Jurkat, Clone E6-1 (cell line): ENCODE data around the gene DLX6.
"Not testable (repeated sequence)": the region's sequence is repeated elsewhere in the genome, so short reads cannot be mapped to it uniquely, and the experiment has no call there.

Experiments
- DNase-seq: peaks from one replicate; pipeline ENCODE4 v3.0.0-alpha.2; 2011; ENCODE audit warnings: low read depth, low spot score
- H3K4me3 ChIP-seq: 2 replicates; pipeline ENCODE4 v1.5.1; 2011; ENCODE audit warnings: mild to moderate bottlenecking, low read length, control low read depth, moderate library complexity

Gene DLX6

GRCh38 chr7:97018791-97019531, 13.6 kb downstream of the DLX6 start:
- H3K4me3 ChIP-seq, result no peak overlapping the region
- no peak for DNase-seq

- DNase-seq, result no peak
- no peak overlapping the region for H3K4me3 ChIP-seq
Observed at GRCh38 chr7:97019710-97020225, 14.4 kb downstream of the DLX6 start.

GRCh38 chr7:97020601-97020995, 15.2 kb downstream of the DLX6 start:
- no peak for DNase-seq
- H3K4me3 ChIP-seq, result no peak overlapping the region

- no peak overlapping the region for H3K4me3 ChIP-seq
- DNase-seq, result no peak
Observed at GRCh38 chr7:97020996-97021746, 15.8 kb downstream of the DLX6 start.

GRCh38 chr7:97021747-97022490, 16.6 kb downstream of the DLX6 start:
- H3K4me3 ChIP-seq, result no peak overlapping the region
- DNase-seq, result no peak

- DNase-seq, result peak; percentile 73
- H3K4me3 ChIP-seq, result no peak overlapping the region
Observed at GRCh38 chr7:97022491-97023306, 17.3 kb downstream of the DLX6 start.

GRCh38 chr7:97024209-97025129, 19.1 kb downstream of the DLX6 start, which contains the start of gene DLX5:
TSS of gene DLX5 (minus strand) at chr7:97024831. CDS start at chr7:97024623, 208 bp downstream.
- DNase-seq, result no peak
- H3K4me3 ChIP-seq, result no peak within 1 kb of the TSS

- DNase-seq, result no peak
- no peak overlapping the region for H3K4me3 ChIP-seq
Observed at GRCh38 chr7:97025130-97025499, 19.8 kb downstream of the DLX6 start.

GRCh38 chr7:97025983-97026714, 20.8 kb downstream of the DLX6 start:
- H3K4me3 ChIP-seq, result no peak overlapping the region
- no peak for DNase-seq

GRCh38 chr7:97026715-97027426, 21.5 kb downstream of the DLX6 start:
- no peak overlapping the region for H3K4me3 ChIP-seq
- DNase-seq, result no peak

- H3K4me3 ChIP-seq, result no peak overlapping the region
- peak; percentile 52 for DNase-seq
Observed at GRCh38 chr7:97027427-97028234, 22.3 kb downstream of the DLX6 start.

GRCh38 chr7:97034213-97034852, 29.0 kb downstream of the DLX6 start:
- not testable (repeated sequence) for DNase-seq, H3K4me3 ChIP-seq

- no peak for DNase-seq
- H3K4me3 ChIP-seq, result no peak overlapping the region
Observed at GRCh38 chr7:97039374-97040065, 34.2 kb downstream of the DLX6 start.

GRCh38 chr7:97043281-97043680, 37.9 kb downstream of the DLX6 start:
- DNase-seq, result no peak
- no peak overlapping the region for H3K4me3 ChIP-seq
